GM19463 (cell line): ENCODE results near the gene NR2C2.
A peak's percentile ranks its signal among the peaks of the same experiment; 100 is the strongest.

Experiments used
- ATAC-seq: cut with Tn5 transposase; IDR thresholded peaks from one replicate; pipeline ENCODE4 v1.9.1; 2021; ENCODE audit warnings: mild to moderate bottlenecking, moderate library complexity; ENCODE audit not compliant: unreplicated experiment

NR2C2 gene

DNA sequence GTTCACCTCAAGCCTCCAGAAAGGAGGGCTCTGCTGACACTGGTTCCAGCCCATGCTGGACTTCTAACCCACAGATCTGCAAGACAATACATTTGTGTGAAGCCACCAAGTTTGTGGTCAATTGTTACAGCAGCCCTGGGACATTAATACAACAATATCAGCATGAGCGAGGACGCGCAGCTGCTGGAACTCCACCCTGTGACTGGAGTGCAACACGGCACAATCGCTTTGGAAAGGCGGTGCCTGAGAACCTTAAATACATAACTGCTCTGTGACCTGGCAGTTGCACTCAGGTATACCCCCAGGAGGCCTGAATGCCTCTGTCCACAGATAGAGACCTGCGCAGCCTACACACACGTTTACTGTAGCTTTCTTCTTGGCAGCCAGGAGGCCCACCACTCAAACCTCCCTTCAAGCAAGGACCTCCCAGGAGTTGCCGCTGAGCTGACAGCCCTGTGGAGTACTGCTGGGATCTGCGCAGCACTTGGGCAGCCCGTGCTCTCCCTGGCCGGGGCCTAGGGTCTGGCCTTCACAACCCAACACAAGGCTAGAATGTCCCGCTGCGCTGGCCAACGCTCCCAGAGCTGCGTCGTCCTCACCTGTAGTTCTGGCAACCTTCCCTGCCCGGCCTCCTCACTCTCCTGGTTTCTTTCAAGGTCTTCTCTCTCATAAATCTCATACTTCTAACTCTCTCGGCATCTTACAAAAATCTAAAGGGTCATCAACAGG lies 109.5 kb downstream of the NR2C2 start:
- no peak for ATAC-seq

- no peak for ATAC-seq
These were observed 112.6 kb downstream of the NR2C2 start for GRCh38 chr3:15060029-15060428.

- ATAC-seq = no peak
These were observed 115.9 kb downstream of the NR2C2 start for GRCh38 chr3:15063238-15063637.

- no peak for ATAC-seq
These were observed 116.4 kb downstream of the NR2C2 start for GRCh38 chr3:15063656-15064286.

DNA sequence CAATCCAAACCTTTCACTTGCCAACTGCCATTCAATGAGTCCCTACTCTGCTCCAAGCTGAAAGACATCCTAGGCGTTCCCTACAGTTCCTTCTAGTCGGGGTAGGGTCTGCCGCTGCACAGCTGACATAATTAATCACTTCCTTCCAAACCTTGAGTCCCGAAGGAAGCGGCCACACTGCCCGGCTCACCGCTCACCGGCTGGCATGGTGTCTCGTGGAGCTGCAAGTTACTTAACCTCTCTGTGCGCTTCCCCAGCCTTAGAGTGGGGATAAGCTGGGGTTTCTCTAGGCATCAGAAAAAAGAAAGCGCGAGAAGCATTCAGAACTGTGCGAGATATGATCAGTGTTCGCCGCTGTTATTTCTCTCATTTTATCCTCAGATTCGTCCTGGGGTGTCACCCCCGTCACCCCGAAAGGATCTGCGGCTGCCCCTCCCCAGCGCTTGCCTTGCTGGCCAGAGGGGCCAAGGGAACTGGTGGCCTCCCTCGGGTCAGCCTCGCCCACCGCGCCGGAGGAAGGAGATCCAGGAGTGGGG lies 117.0 kb downstream of the NR2C2 start:
- peak; percentile 16 for ATAC-seq

- ATAC-seq = peak; percentile 98
These were observed 117.6 kb downstream of the NR2C2 start, which contains the start of gene MRPS25 for GRCh38 chr3:15064835-15065549. Gene MRPS25 (minus strand): TSS chr3:15065315. CDS start chr3:15065194, 121 bp downstream.

DNA sequence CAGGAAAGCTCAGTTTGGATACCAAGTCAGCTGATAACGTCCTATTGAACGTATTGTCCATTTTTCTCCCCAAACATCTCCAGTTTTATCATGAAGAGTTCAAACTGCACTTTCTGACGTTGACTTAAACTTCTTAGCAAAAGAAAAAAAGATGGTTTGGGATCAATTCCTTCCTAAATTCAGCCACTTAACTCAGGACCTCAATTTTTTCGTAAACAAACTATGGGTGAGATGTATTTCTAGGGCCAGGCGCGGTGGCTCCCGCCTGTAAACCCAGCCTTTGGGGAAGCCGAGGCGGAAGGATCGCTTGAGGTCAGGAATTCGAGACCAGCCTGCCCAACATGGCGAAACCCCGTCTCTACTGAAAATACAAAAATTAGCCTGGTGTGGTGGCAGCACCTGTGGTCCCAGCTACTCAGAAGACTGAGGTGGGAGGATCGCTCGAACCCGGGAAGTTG lies 118.2 kb downstream of the NR2C2 start:
- no peak for ATAC-seq

DNA sequence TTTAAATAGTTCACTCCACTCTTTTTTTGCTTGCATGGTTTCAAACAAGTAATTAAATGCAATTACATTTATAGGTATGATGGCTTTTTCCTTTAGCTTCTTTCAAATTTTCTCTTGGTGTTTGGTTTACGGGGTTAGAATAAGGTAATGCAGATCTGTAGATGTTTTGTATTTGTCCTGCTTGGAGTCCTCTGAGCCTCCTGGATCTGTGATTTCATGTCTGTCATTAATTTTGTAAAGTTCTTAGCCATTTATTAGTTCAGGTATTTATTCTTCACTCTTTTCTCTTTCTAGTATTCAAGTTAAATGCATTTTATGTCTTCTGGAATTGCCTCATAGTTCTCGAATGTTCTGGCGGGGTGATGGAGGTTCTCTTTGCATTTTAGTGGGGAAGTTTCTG lies 119.1 kb downstream of the NR2C2 start:
- no peak for ATAC-seq

DNA sequence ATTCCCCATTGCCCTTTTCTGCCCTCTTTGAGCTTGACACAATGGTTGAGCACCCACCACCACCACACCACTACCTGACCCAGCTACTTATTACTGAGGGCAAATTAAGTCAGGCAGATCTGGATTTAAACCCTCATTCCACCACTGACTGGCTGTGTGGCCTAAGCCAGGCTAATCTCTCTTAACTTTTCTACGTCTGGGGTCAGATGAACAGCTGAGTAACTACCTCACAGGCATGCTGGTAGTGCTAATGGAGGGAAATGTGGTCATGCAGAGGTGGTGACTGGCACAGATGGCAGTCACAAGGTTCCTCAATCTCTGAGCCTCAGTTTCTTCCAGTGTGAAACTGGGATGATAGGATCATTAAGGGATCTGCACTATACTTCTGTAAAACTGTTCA lies 122.1 kb downstream of the NR2C2 start:
- no peak for ATAC-seq

DNA sequence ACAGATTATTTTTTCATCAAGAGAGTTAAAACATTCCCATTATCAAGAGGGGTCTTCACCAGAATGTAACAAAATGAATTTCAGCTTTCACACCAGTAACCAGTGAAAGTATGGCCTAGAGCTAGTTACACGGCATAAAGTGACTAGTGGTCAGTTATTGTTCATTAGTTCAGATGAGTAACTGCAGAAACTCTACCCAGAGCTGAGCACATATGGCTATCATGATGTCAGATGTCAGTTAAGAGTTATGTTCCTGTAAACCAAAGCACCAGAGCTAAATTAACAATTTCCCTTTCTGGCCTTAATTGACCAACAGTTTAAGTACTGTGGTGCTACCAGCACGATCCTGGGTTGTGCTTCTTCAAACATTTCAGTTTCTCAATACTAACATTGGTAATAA lies 124.3 kb downstream of the NR2C2 start:
- no peak for ATAC-seq

- no peak for ATAC-seq
These were observed 127.1 kb downstream of the NR2C2 start for GRCh38 chr3:15074500-15074899.

DNA sequence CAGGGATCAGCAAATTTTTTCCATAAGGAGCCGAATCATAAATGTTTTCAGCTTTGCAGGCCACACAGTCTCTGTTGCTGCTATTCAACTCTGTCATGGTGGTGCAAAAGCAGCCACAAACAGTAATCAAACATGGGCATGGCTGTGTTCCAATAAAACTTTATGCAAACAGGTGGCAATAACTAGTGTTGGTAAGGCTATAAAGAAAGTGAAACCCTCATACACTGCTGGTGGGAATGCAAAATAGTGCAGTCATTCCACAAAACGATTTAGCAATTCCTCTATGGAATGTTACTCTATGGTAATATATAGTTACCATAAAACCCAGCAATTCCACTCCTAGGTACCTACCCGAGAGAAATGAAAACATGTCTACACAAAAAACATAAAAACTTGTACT lies 131.7 kb downstream of the NR2C2 start:
- no peak for ATAC-seq

DNA sequence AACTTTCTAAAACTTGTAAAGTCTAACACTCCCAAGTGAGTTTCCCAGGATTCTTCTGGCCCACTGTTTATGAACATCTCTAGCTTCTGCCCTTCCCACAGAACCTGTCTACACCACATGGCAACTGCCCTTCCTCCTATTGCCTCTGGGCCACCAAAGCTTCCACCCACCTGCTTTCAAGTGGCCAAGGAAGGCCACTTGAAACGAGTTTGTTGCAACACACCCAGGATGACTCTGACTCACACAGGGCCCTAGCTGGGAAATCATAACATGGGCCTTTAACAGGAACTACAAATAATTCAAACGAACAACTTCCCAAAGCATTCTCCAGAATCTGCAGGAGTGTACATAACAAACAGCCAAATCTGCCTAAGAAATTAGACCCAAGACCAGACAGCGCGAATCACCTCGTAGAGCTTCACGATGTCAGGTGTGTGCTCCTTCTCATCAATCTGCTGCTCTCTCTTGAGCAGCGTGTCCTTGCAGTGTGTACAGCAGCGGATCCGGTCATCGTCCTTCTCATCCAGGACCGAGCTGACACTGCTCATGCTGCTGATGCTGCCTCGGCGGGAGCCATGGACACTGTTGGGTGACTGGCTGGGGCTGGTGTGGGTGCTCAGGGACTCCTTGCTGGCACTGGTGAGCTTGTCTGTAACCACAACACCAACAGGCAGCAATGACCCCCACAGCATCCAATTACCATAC lies 134.7 kb downstream of the NR2C2 start:
- ATAC-seq = no peak

- no peak for ATAC-seq
These were observed 135.9 kb downstream of the NR2C2 start for GRCh38 chr3:15083252-15083651.

- ATAC-seq = no peak
These were observed 138.9 kb downstream of the NR2C2 start for GRCh38 chr3:15086263-15086662.

DNA sequence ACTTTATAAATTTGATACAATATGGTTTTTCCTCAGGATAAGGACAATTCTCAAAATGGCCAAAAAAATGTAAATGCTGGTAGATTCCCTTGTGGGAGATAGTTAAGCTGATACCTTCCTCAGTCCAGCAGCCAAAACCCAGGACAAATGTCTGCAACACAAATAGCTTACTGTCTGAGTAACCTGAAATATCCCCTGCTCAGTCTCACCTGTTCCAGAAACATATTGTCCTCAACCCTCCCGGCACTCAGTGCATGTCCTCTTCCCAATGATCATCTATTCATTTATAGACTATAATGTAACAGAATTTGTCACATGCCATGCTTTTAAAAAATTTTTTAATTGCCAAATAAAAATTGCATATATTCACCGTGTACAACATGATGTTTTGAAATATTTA lies 139.3 kb downstream of the NR2C2 start:
- no peak for ATAC-seq

GRCh38 chr3:15089201-15089600 lies 141.8 kb downstream of the NR2C2 start:
- ATAC-seq = no peak

GRCh38 chr3:15091575-15091974 lies 144.2 kb downstream of the NR2C2 start:
- ATAC-seq = no peak

GRCh38 chr3:15092686-15093085 lies 145.3 kb downstream of the NR2C2 start:
- ATAC-seq = no peak

- ATAC-seq = no peak
These were observed 146.9 kb downstream of the NR2C2 start for GRCh38 chr3:15094187-15094875.
